Measurements from ENCODE around the gene CD68.

GRCh38 chr17:7541074-7541621 lies 38.3 kb upstream of the CD68 start:
- TF ChIP-seq CTCF (IDR thresholded peaks at IDR 0.05): no peak
- no peak for TF ChIP-seq POLR2AphosphoS5 (IDR thresholded peaks at IDR 0.05)
